Measurements from ENCODE around the gene ALB. TPM values are rescaled to one million over a fixed set of nuclear protein-coding genes. Genes with fewer than 3 reads are reported as not detected.

The ALB gene
- total RNA-seq, 4 donors from 2014 or later = 0.25 TPM; not detected in 3

GRCh38 chr4:73454920-73455319 is 50.8 kb downstream of the ALB start:
- intact Hi-C loops (cut with DNase I; ENCODE audit: low total_unique reads) = no loop called here
- TF ChIP-seq CTCF (IDR thresholded peaks at IDR 0.05) (no peak), POLR2A (IDR thresholded peaks at IDR 0.05) (no peak)
- WGBS, 2 donors = 87 to 92% methylated on average over 3 of the region's 3 CpGs
- DNase-seq (ENCODE audit: low spot score in 2 of 2) = no peak
- no peak overlapping the region for H3K4me3 ChIP-seq (ENCODE audit: low read depth, poor library complexity, severe bottlenecking)

- 73 to 79% methylated on average over 5 of the region's 5 CpGs for WGBS, 2 donors
- no peak for DNase-seq (ENCODE audit: low spot score in 2 of 2)
- no peak overlapping the region for H3K4me3 ChIP-seq (ENCODE audit: low read depth, poor library complexity, severe bottlenecking)
- intact Hi-C loops (cut with DNase I; ENCODE audit: low total_unique reads) = no loop called here
- TF ChIP-seq CTCF (IDR thresholded peaks at IDR 0.05) = no peak
- TF ChIP-seq POLR2A (IDR thresholded peaks at IDR 0.05) = no peak
These were observed 52.3 kb downstream of the ALB start for GRCh38 chr4:73456177-73457022.

GRCh38 chr4:73458184-73459047 is 54.3 kb downstream of the ALB start:
- WGBS, 2 donors = 81 to 87% methylated on average over 4 of the region's 4 CpGs
- no peak overlapping the region for H3K4me3 ChIP-seq (ENCODE audit: low read depth, poor library complexity, severe bottlenecking)
- TF ChIP-seq CTCF (IDR thresholded peaks at IDR 0.05) (no peak), POLR2A (IDR thresholded peaks at IDR 0.05) (no peak)
- intact Hi-C loops (cut with DNase I; ENCODE audit: low total_unique reads) = no loop called here
- DNase-seq (ENCODE audit: low spot score in 2 of 2) = no peak

GRCh38 chr4:73459048-73459421 is 54.9 kb downstream of the ALB start:
- intact Hi-C loops (cut with DNase I; ENCODE audit: low total_unique reads) = no loop called here
- no peak overlapping the region for H3K4me3 ChIP-seq (ENCODE audit: low read depth, poor library complexity, severe bottlenecking)
- no peak for TF ChIP-seq CTCF (IDR thresholded peaks at IDR 0.05)
- no peak for TF ChIP-seq POLR2A (IDR thresholded peaks at IDR 0.05)
- no peak for DNase-seq (ENCODE audit: low spot score in 2 of 2)
- 62 to 66% methylated on average over 3 of the region's 3 CpGs for WGBS, 2 donors

- no peak for TF ChIP-seq POLR2A (IDR thresholded peaks at IDR 0.05)
- TF ChIP-seq CTCF (IDR thresholded peaks at IDR 0.05) = no peak
- no peak overlapping the region for H3K4me3 ChIP-seq (ENCODE audit: low read depth, poor library complexity, severe bottlenecking)
- no peak for DNase-seq (ENCODE audit: low spot score in 2 of 2)
- intact Hi-C loops (cut with DNase I; ENCODE audit: low total_unique reads) = no loop called here
- WGBS, 2 donors = 79 to 83% methylated on average over 4 of the region's 4 CpGs
These were observed 56.9 kb downstream of the ALB start for GRCh38 chr4:73460913-73461522.
